Fibroblast of pulmonary artery (primary cell): ENCODE measurements around the gene SDK1.

Source experiments
- DNase-seq: peaks from one replicate; pipeline ENCODE4 v3.0.0-alpha.2; 2010; ENCODE audit warnings: low read depth
- H3K4me3 ChIP-seq: replicated peaks from 2 replicates; pipeline ENCODE4 v1.5.1; 2011; ENCODE audit warnings: low read depth, mild to moderate bottlenecking, control low read depth, low read length, moderate library complexity
- CTCF ChIP-seq: IDR thresholded peaks from 2 replicates; pipeline ENCODE4 v1.5.1; 2011; ENCODE audit warnings: mild to moderate bottlenecking, control low read depth, low read length, inconsistent platforms; ENCODE audit errors: missing control alignments

The SDK1 gene

DNA sequence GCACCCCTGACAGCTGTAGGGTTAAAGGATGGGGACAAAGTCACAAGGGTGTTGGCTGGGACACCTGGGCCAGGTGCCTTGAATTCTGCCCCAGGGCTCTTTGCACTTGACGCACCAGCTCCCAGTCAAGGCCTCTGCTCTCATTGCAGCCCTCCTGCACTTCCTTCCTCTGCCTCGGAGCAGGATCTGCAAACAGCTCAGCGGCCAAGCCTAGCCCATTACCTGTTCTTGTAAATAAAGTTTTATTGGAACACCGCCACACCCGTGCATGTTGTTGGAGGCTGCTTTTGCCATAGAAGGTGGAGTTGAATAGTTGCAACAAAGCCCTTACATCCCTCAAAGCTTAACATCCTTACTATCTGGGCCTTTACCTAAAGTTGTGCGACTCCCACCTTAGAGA, 897.2 kb downstream of the SDK1 start:
- no peak for DNase-seq
- H3K4me3 ChIP-seq: no peak overlapping the region
- no peak for TF ChIP-seq CTCF

- DNase-seq: no peak
- H3K4me3 ChIP-seq: no peak overlapping the region
- TF ChIP-seq CTCF: no peak
These were observed 899.6 kb downstream of the SDK1 start for GRCh38 chr7:4200546-4201094.

- no peak for TF ChIP-seq CTCF
- DNase-seq: no peak
- H3K4me3 ChIP-seq: no peak overlapping the region
These were observed 900.5 kb downstream of the SDK1 start for GRCh38 chr7:4201566-4201965.

DNA sequence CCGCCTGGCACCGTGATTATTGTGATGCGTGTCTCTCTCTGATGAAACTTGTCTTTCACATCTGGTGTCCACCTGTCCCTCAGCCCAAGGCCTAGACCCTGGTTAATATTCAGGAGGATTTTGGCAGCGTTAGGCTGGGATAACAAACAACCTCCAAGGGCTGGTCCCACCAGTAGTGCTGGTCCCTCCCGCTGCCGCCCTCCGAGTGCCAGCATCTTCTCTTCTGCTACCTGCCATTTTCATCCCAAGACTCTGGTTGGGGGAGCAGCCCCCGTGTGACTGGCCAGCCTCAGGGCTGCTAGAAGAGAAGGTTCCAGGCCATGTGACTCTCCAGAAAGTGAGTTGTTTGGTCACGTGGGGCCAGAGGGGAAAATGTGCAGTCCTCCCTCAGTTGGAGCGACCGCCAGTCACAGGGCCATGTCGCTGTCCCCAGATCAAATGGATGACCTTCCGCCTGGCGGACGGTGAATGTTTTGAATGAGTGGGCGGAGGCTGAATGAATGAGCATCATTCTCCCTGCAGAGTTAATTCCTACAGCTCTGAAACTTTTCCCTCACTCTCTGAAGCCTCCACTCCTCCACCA, 901.2 kb downstream of the SDK1 start:
- DNase-seq: no peak
- H3K4me3 ChIP-seq: no peak overlapping the region
- no peak for TF ChIP-seq CTCF

GRCh38 chr7:4202954-4203353, 901.9 kb downstream of the SDK1 start:
- H3K4me3 ChIP-seq: no peak overlapping the region
- no peak for DNase-seq
- TF ChIP-seq CTCF: no peak

- no peak for TF ChIP-seq CTCF
- no peak overlapping the region for H3K4me3 ChIP-seq
- DNase-seq: no peak
These were observed 902.8 kb downstream of the SDK1 start for GRCh38 chr7:4203626-4204512.
